K562 (cell line): ENCODE data around the gene PHF14. TPM values are rescaled to one million over a fixed set of nuclear protein-coding genes. Genes with fewer than 3 reads are reported as not detected.

Experiments
- CREB3 ChIP-seq: fragments of 450-650 bp; conservative IDR thresholded peaks from 2 replicates; pipeline ENCODE4 v1.6.1; 2016; ENCODE audit warnings: missing genetic modification characterization, low read depth, mild to moderate bottlenecking, missing compliant biosample characterization, moderate library complexity
- DMBX1 ChIP-seq: fragments of 250-450 bp; sonication (Bioruptor Pico); IDR thresholded peaks from 2 replicates; pipeline ENCODE4 v1.8.0; 2022; ENCODE audit warnings: inconsistent platforms, mild to moderate bottlenecking, moderate library complexity, borderline replicate concordance
- HDAC2 ChIP-seq: fragments of 450-650 bp; IDR thresholded peaks from 2 replicates; pipeline ENCODE4 v1.6.1; 2016; ENCODE audit warnings: mild to moderate bottlenecking
- HMG20A ChIP-seq: fragments of 450-650 bp; formaldehyde crosslinking; conservative IDR thresholded peaks from 2 replicates; pipeline ENCODE4 v1.4.0; 2020; ENCODE audit warnings: mild to moderate bottlenecking, mixed read lengths
- HNRNPLL ChIP-seq: fragments of 200-400 bp; formaldehyde crosslinking; IDR thresholded peaks from 2 replicates; pipeline ENCODE4 v1.6.1; 2017; ENCODE audit warnings: low read length, low read depth, mild to moderate bottlenecking; ENCODE audit not compliant: poor library complexity, severe bottlenecking
- MXI1 ChIP-seq: IDR thresholded peaks from 2 replicates; pipeline ENCODE4 v1.6.1; 2011; ENCODE audit warnings: low read depth, mild to moderate bottlenecking, improper control_type of control experiment, low read length
- NONO ChIP-seq, 2 experiments: fragments of 200-400 bp in 1 of 2; fragments of 450-650 bp in 1 of 2; formaldehyde crosslinking in 1 of 2; IDR thresholded peaks; 2 replicates each; pipeline ENCODE4 v1.6.1; 2017; ENCODE audit warnings: low read depth in 2 of 2, mild to moderate bottlenecking in 2 of 2, moderate library complexity in 2 of 2, low read length in 1 of 2
- NR2C1 ChIP-seq, 2 experiments: fragments of 450-650 bp; IDR thresholded peaks; 2 replicates each; pipeline ENCODE4 v1.6.1; 2017; ENCODE audit warnings: mild to moderate bottlenecking in 2 of 2, antibody characterized with exemption in 1 of 2, inconsistent platforms in 1 of 2, missing compliant biosample characterization in 1 of 2, missing genetic modification characterization in 1 of 2
- PTTG1 ChIP-seq: fragments of 450-650 bp; IDR thresholded peaks from 2 replicates; pipeline ENCODE4 v1.6.1; 2016; ENCODE audit warnings: low read depth, mild to moderate bottlenecking, missing genetic modification characterization, missing compliant biosample characterization
- RBM22 ChIP-seq: fragments of 200-400 bp; formaldehyde crosslinking; IDR thresholded peaks from 2 replicates; pipeline ENCODE4 v1.6.1; 2018; ENCODE audit warnings: low read length, low read depth; ENCODE audit not compliant: poor library complexity, severe bottlenecking
- SAFB2 ChIP-seq: fragments of 200-400 bp; formaldehyde crosslinking; IDR thresholded peaks from 2 replicates; pipeline ENCODE4 v1.6.1; 2018; ENCODE audit warnings: borderline replicate concordance, low read length, low read depth, moderate library complexity; ENCODE audit not compliant: severe bottlenecking
- SETDB1 ChIP-seq: IDR thresholded peaks from one replicate; pipeline ENCODE4 v1.6.1; 2012; ENCODE audit warnings: low read length, control low read depth, inconsistent platforms
- SMAD4 ChIP-seq: fragments of 250-450 bp; sonication (Bioruptor Pico); conservative IDR thresholded peaks from 2 replicates; pipeline ENCODE4 v1.8.0; 2021; ENCODE audit warnings: inconsistent platforms, mild to moderate bottlenecking, moderate library complexity
- SMARCB1 ChIP-seq: IDR thresholded peaks from 2 replicates; pipeline ENCODE4 v1.6.1; 2011; ENCODE audit warnings: improper control_type of control experiment, low read depth; ENCODE audit not compliant: insufficient read length
- SREBF2 ChIP-seq: sonication (generic); formaldehyde crosslinking; IDR thresholded peaks from 2 replicates; pipeline ENCODE4 v1.4.0; 2020; ENCODE audit warnings: mild to moderate bottlenecking, missing genetic modification reagents
- SRSF1 ChIP-seq: fragments of 200-400 bp; formaldehyde crosslinking; IDR thresholded peaks from 2 replicates; pipeline ENCODE4 v1.6.1; 2017; ENCODE audit warnings: mild to moderate bottlenecking, low read depth, low read length, moderate library complexity
- TARDBP ChIP-seq: fragments of 450-650 bp; IDR thresholded peaks from 2 replicates; pipeline ENCODE4 v1.6.1; 2016
- TGIF2 ChIP-seq: sonication (generic); formaldehyde crosslinking; IDR thresholded peaks from 2 replicates; pipeline ENCODE4 v1.8.1; 2022; ENCODE audit warnings: mild to moderate bottlenecking, missing genetic modification reagents, moderate library complexity
- ZNF124 ChIP-seq: sonication (generic); formaldehyde crosslinking; IDR thresholded peaks from 2 replicates; pipeline ENCODE4 v1.8.1; 2022; ENCODE audit warnings: missing genetic modification reagents
- ZNF165 ChIP-seq: fragments of 250-450 bp; sonication (Bioruptor Pico); IDR thresholded peaks from 2 replicates; pipeline ENCODE4 v1.4.0; 2020; ENCODE audit warnings: borderline replicate concordance
- ZNF707 ChIP-seq: fragments of 250-450 bp; sonication (Bioruptor Pico); conservative IDR thresholded peaks from 2 replicates; pipeline ENCODE4 v1.8.0; 2022; ENCODE audit warnings: inconsistent platforms, mild to moderate bottlenecking, moderate library complexity
- ZNF780A ChIP-seq: fragments of 250-450 bp; sonication (Bioruptor Pico); IDR thresholded peaks from 2 replicates; pipeline ENCODE4 v1.5.0; 2021; ENCODE audit warnings: mild to moderate bottlenecking
- polyA plus RNA-seq, 8 experiments: library from polyadenylated mRNA; depleted of rRNA in 4 of 8; stranded (reverse) in 5 of 8; unstranded in 3 of 8; fragments of >200 nt; fragmentation: Nextera tagmentation in 2 of 8; fragmentation: Illumina TruSeq in 1 of 8; extraction: Ambion mirVana in 2 of 8; extraction: Trizol in 1 of 8; gene quantifications; 2 replicates each; pipeline versions ENCODE4 v1.2.1 to v1.2.3, GENCODE V29; 2011 to 2014; ENCODE audit warnings: inconsistent platforms in 1 of 8, missing spikeins in 1 of 8
- total RNA-seq, 7 experiments: library from RNA; depleted of rRNA in 6 of 7; stranded (reverse); fragments of >200 nt in 6 of 7; fragmentation: Illumina TruSeq in 2 of 7; extraction: Trizol in 2 of 7; gene quantifications; 2 replicates each; pipeline versions ENCODE4 v1.2.1 to v1.2.3, GENCODE V29; 2011 to 2021; ENCODE audit warnings: low replicate concordance in 1 of 7
- TF ChIP-seq, protein P1 (sequence below): fragments of 450-650 bp; IDR thresholded peaks from 2 replicates; pipeline ENCODE4 v1.6.1; 2018; ENCODE audit not compliant: partially characterized antibody

The PHF14 gene
- total and polyA plus RNA-seq, 9 of the 15 experiments (the other 6 are each of a cell fraction or from before 2014, with no cell fraction given): 27.5 to 67.6 (median 41.4) TPM

GRCh38 chr7:10973061-10973941 is at the start of gene PHF14 (continued):
- TF ChIP-seq, protein P1, sequence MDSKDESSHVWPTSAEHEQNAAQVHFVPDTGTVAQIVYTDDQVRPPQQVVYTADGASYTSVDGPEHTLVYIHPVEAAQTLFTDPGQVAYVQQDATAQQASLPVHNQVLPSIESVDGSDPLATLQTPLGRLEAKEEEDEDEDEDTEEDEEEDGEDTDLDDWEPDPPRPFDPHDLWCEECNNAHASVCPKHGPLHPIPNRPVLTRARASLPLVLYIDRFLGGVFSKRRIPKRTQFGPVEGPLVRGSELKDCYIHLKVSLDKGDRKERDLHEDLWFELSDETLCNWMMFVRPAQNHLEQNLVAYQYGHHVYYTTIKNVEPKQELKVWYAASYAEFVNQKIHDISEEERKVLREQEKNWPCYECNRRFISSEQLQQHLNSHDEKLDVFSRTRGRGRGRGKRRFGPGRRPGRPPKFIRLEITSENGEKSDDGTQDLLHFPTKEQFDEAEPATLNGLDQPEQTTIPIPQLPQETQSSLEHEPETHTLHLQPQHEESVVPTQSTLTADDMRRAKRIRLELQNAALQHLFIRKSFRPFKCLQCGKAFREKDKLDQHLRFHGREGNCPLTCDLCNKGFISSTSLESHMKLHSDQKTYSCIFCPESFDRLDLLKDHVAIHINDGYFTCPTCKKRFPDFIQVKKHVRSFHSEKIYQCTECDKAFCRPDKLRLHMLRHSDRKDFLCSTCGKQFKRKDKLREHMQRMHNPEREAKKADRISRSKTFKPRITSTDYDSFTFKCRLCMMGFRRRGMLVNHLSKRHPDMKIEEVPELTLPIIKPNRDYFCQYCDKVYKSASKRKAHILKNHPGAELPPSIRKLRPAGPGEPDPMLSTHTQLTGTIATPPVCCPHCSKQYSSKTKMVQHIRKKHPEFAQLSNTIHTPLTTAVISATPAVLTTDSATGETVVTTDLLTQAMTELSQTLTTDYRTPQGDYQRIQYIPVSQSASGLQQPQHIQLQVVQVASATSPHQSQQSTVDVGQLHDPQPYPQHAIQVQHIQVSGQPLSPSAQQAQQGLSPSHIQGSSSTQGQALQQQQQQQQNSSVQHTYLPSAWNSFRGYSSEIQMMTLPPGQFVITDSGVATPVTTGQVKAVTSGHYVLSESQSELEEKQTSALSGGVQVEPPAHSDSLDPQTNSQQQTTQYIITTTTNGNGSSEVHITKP: no peak
- no peak for TF ChIP-seq ZNF707 (CRISPR knock-in tag)
- no peak for TF ChIP-seq HMG20A (CRISPR knock-in tag)
- no peak for TF ChIP-seq SMAD4 (CRISPR knock-in tag)
- no peak for TF ChIP-seq PTTG1 (tag)
- peak; percentile 51 for TF ChIP-seq HNRNPLL
- 0 out of 2 replicates have a peak, but pooled peaks have one; percentile 14 for TF ChIP-seq HDAC2
- no peak for TF ChIP-seq ZNF165 (CRISPR knock-in tag)
- no peak for TF ChIP-seq SRSF1
- TF ChIP-seq TGIF2 (CRISPR knock-in tag): no peak
- TF ChIP-seq SREBF2 (CRISPR knock-in tag): no peak
- no peak for TF ChIP-seq SAFB2
- no peak for TF ChIP-seq SETDB1
- no peak for TF ChIP-seq SMARCB1
- no peak for TF ChIP-seq TARDBP
- peak; percentile 62 for TF ChIP-seq DMBX1 (CRISPR knock-in tag)
- 0 out of 2 replicates have a peak, but pooled peaks have one; percentile 4 for TF ChIP-seq MXI1
- no peak for TF ChIP-seq RBM22
- TF ChIP-seq NONO (IDR thresholded peaks at IDR 0.05; ENCODE audit: low read depth in 2 of 2, low read length in 1 of 2): no peak
- TF ChIP-seq CREB3 (tag): no peak
- no peak for TF ChIP-seq ZNF124 (CRISPR knock-in tag)
- no peak for TF ChIP-seq ZNF780A
- peak; percentile 90 for TF ChIP-seq NR2C1 (IDR thresholded peaks at IDR 0.05)
- TF ChIP-seq NR2C1 (tag; IDR thresholded peaks at IDR 0.05): peak; percentile 91
